CD4-positive, alpha-beta T cell treated with Interleukin-6 at 100 ng/mL for 8 hours (primary cell): ENCODE data around the gene THBS1.

Source experiments
- DNase-seq: peaks from one replicate; pipeline ENCODE4 v3.0.0-alpha.2; 2020; ENCODE audit warnings: mixed read lengths, low spot score

THBS1 gene

DNA sequence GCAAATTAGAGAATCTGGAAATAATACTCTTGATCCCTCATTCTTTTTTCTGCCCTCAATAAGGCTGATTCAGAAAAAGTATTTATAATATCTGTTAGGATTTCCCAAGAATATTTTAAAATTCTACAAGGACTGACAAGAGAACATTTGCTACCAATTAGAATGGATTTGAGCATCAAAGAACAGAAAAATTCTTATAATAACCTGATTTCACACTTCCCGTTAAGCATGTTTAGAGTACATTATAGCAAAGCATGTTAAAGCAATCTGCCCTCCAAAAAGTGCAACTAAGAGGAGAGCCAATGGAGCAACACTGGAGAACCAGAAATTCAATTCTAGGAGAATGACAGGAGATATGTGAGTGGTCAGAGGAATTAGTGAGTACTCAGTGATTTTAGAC lies 57.2 kb downstream of the THBS1 start:
- DNase-seq: no peak

DNA sequence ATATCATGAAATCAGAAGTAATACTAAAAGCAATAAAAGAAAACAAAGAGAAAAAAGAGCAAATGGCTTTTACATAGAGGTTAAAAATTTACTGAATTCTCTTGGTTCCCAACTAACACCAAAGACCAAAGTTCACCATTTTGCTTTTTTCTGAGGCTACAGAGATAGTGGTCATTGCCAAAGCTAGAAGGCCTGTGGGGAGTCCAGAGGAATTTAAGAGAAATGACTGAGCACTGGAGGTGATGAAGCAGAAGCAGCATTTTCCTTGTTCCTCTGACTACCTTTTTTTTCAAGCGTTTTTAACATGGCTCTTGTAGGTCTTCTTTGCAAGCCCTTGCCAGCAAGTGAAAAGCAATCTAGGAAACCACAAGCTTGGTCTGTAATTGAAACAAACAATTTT lies 58.2 kb downstream of the THBS1 start:
- no peak for DNase-seq

DNA sequence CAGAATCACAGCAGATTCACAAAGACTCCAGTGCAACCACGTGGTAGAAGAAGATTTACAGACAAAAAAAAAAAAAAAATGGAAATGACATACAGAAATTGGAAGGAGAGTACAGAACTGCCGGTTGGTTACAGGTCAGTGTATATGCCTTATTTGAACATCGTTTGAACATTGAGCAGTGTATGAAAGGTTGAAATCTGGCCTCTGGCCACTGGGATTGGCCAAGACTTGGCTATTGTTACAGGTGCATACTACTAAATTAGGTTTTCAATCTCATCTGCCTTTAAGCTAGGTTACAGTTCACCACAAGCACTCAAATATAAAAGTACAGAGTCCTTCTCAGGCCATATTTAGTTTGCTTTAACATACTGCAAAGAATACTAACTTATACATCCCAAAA lies 59.8 kb downstream of the THBS1 start:
- no peak for DNase-seq

DNA sequence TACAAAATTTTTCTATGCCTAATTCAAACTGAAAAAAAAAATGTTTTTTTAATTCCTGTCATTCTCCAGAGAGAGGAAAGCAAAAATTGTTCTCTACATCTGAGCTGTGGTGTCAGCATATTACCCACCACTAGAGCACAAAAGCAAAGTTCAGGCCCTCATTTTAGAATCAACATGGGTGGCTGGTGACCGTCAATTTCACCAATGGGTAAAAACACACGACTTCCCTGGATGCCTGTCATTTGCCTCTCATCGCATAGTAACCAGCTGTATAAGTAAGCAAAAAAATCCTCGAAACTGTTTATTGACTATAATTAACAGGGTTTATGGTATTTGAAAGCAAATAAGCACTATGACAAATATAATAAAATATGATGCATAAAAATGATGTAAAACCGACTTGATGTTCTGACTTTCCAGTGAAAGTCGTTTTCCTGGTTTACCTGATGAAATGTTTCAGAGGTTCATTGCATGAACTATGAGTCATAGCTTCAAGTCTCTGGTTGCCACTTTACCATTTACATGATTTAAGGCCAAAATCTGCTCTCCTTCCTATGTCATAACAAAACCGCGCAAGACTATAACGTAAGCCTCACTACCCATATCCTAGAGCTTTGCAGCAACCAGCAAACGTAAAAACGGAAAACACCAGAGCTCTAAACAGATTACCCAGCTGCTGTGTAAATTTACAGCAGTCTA lies 60.5 kb downstream of the THBS1 start:
- peak; percentile 31 for DNase-seq

DNA sequence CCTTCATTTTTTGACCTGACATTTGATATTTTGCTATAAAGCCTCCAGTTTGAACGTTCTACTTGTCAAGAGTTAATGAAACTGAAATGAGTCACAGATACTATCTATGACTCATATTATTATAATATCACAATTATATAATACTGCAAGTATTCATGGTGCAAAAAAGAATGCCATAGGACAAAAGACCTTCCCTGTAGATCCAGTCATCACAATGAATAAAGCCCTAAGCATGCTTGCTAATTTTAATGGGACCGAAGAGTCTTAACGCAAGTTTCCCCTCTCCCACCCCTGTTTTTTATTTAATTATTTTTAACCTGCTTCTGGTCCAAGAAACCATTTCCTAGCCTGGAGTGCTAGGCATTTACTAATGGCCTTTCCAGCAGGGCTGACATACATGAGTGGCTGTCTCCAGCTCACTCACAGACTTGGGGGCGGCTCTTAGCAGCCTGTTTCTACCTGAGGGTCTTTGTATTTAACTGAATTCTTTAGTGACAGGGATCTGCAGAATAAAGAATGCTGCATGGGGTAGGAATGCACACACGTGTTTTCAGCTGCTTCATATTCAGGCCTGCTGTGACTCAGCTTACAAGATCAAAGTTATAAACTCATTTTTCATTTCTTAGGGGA lies 61.2 kb downstream of the THBS1 start:
- DNase-seq: no peak

DNA sequence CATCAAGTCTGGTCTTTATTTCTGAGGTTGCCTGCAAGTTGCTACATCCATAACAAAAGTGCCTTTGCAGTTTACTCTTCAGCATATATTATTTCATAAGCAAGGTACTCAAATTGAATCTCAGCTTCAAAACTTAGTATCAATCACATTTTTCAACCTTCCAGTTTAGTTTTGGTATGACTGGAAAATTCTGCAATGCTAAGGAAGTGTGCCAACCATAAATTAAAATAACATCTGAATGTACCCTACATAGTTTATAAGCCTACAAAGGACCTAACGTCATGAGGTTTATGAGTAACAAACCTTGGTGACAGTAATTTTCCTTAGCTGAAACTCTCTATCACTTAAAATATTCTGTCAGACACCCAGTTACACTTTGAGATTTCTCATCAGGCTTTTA lies 62.8 kb downstream of the THBS1 start:
- no peak for DNase-seq

DNA sequence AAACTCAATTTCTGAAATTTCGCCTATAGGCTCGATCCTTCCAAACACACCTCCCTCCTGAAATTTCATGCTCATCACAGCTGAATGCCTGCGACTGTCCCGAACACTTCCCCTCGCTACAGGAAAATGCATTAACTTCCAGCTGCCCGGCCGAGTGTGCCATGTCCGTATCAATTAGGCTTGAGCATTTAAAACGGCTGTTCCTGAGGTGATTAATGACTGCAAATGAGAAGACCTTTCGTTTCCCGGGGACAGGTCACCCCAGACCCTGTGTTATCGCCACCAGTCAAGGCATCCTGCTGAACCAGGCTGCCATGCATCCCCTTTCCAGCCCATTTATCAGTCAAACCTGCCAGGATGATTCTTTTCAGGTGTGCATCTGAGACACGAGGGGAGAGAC lies 63.3 kb downstream of the THBS1 start:
- no peak for DNase-seq

DNA sequence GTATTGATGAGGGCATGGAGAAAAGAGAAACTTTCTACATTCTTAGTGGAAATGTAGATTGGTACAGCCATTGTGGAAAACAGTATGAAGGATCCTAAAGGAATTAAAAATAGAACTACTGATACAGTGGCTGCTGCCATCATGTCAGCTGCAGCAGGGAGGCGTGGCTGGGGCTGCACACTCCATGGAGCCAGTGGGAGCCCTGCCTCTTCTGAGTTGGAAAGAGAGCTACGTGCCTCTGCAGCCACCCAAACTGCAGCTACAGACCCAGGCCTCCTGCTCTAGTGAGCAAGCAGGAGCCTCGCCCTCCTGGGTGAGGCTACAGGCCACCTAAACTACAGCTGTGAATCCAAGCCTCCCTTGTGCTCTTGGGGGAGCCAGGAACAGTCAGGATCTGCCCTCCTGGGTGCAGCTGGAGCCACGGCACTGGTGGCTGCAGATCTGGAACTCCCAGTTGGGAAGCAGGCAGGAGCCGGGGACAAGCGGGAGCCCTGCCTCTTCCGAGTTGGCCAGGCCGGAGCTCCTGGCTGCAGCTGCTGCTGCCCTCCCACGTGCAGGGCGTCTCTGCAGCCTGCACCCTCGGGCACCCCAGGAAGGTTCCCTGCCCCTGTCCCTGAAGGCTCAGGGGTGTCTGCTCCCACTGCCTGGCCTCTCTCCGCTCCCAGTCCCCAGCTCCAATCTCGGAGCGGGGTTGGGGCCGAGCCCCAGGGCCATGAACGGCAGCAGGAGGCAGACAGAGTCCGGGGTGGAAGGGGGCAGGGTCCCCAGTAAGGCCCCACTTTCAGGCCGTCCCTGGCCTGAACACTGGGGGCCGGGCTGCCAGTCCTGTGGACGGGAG lies 64.5 kb downstream of the THBS1 start:
- DNase-seq: no peak

DNA sequence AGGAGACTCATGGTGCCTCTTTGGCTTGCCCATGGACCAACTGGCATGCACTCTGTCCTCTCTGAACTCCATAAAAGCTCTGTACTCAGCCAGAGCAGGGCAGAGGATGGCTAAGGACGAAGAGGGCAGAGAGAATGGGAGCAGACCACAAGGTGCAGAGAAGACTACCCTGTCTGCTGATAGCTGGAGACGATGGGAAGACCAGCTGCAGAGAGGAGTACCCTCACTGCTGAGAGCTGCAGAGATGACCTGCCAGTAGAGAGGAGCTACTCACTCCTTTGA lies 65.0 kb downstream of the THBS1 start:
- no peak for DNase-seq

DNA sequence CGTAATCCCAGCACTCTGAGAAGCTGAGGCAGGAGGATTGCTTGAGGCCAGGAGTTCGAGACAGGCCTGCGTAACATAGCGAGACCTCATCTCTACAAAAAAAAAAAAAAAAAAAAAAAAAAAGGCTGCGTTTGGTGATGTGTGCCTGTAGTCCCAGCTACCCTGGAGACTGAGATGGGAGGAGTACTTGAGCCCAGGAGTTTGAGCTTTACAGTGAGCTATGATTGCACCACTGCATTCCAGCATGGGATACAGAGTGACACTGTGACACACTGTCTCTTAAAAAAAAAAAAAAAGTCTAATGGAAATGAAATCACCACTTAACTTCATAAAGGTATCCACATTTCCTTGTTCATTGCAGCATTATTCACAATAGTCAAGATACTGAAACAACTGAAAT lies 65.5 kb downstream of the THBS1 start:
- no peak for DNase-seq
